GM18526 (cell line): ENCODE results near the gene XXYLT1.

Experiments used
- POLR2A ChIP-seq: IDR thresholded peaks from 3 replicates; pipeline ENCODE4 v1.6.1; 2011; ENCODE audit not compliant: insufficient read length; ENCODE audit errors: extremely low read depth

XXYLT1 gene

GRCh38 chr3:195139091-195139875 is 131.7 kb downstream of the XXYLT1 start:
- TF ChIP-seq POLR2A: no peak

GRCh38 chr3:195137638-195138588 is 133.0 kb downstream of the XXYLT1 start:
- no peak for TF ChIP-seq POLR2A

- TF ChIP-seq POLR2A: no peak
These were observed 135.0 kb downstream of the XXYLT1 start for GRCh38 chr3:195135917-195136316.

- no peak for TF ChIP-seq POLR2A
These were observed 136.5 kb downstream of the XXYLT1 start for GRCh38 chr3:195134431-195134830.

GRCh38 chr3:195133462-195133861 is 137.5 kb downstream of the XXYLT1 start:
- TF ChIP-seq POLR2A: no peak

GRCh38 chr3:195133013-195133412 is 137.9 kb downstream of the XXYLT1 start:
- no peak for TF ChIP-seq POLR2A

GRCh38 chr3:195131176-195131575 is 139.8 kb downstream of the XXYLT1 start:
- TF ChIP-seq POLR2A: no peak

GRCh38 chr3:195129644-195130492 is 141.1 kb downstream of the XXYLT1 start:
- TF ChIP-seq POLR2A: peak; percentile 23

- no peak for TF ChIP-seq POLR2A
These were observed 141.8 kb downstream of the XXYLT1 start for GRCh38 chr3:195129072-195129643.

- TF ChIP-seq POLR2A: no peak
These were observed 142.5 kb downstream of the XXYLT1 start for GRCh38 chr3:195128255-195129071.

GRCh38 chr3:195126056-195126605 is 144.8 kb downstream of the XXYLT1 start:
- TF ChIP-seq POLR2A: no peak

GRCh38 chr3:195125646-195126045 is 145.3 kb downstream of the XXYLT1 start:
- TF ChIP-seq POLR2A: no peak

GRCh38 chr3:195124378-195124992 is 146.5 kb downstream of the XXYLT1 start:
- no peak for TF ChIP-seq POLR2A
